ENCODE results near the gene TRPM8. TPM values are rescaled to one million over a fixed set of nuclear protein-coding genes. Genes with fewer than 3 reads are reported as not detected.

TRPM8 gene
- total RNA-seq, 1 donor from 2014 or later: not detected

- H3K27ac Mint-ChIP-seq (ENCODE audit: unreplicated experiment): no peak overlapping the region
- no peak for TF ChIP-seq CTCF (IDR thresholded peaks at IDR 0.05)
- no peak overlapping the region for H3K4me3 Mint-ChIP-seq (ENCODE audit: unreplicated experiment)
- no peaks in the 10 kb centered on the region for H3K36me3 Mint-ChIP-seq (ENCODE audit: unreplicated experiment)
- no peaks in the 10 kb centered on the region for H3K27me3 Mint-ChIP-seq (ENCODE audit: unreplicated experiment)
- no peak for DNase-seq (ENCODE audit: extremely low spot score, unreplicated experiment)
- H3K4me1 Mint-ChIP-seq (ENCODE audit: unreplicated experiment): peaks cover 40% of the 10 kb centered on the region
- H3K9me3 Mint-ChIP-seq (ENCODE audit: unreplicated experiment): no peaks in the 10 kb centered on the region
These were observed 60.2 kb downstream of the TRPM8 start for GRCh38 chr2:233977296-233977837.

- no peak for DNase-seq (ENCODE audit: extremely low spot score, unreplicated experiment)
- Mint-ChIP-seq H3K4me1 (ENCODE audit: unreplicated experiment) (peaks cover 33% of the 10 kb centered on the region), H3K27ac (ENCODE audit: unreplicated experiment) (no peak overlapping the region), H3K27me3 (ENCODE audit: unreplicated experiment) (no peaks in the 10 kb centered on the region), H3K36me3 (ENCODE audit: unreplicated experiment) (no peaks in the 10 kb centered on the region), H3K9me3 (ENCODE audit: unreplicated experiment) (no peaks in the 10 kb centered on the region), H3K4me3 (ENCODE audit: unreplicated experiment) (no peak overlapping the region)
- TF ChIP-seq CTCF (IDR thresholded peaks at IDR 0.05): no peak
These were observed 62.6 kb downstream of the TRPM8 start for GRCh38 chr2:233979748-233980147.

- Mint-ChIP-seq H3K4me1 (ENCODE audit: unreplicated experiment) (peaks cover 25% of the 10 kb centered on the region), H3K9me3 (ENCODE audit: unreplicated experiment) (no peaks in the 10 kb centered on the region), H3K4me3 (ENCODE audit: unreplicated experiment) (no peak overlapping the region), H3K27ac (ENCODE audit: unreplicated experiment) (no peak overlapping the region), H3K27me3 (ENCODE audit: unreplicated experiment) (no peaks in the 10 kb centered on the region), H3K36me3 (ENCODE audit: unreplicated experiment) (no peaks in the 10 kb centered on the region)
- no peak for TF ChIP-seq CTCF (IDR thresholded peaks at IDR 0.05)
- no peak for DNase-seq (ENCODE audit: extremely low spot score, unreplicated experiment)
These were observed 63.9 kb downstream of the TRPM8 start for GRCh38 chr2:233980955-233981561.

GRCh38 chr2:233981574-233982420 is 64.6 kb downstream of the TRPM8 start:
- Mint-ChIP-seq H3K4me3 (ENCODE audit: unreplicated experiment) (no peak overlapping the region), H3K27ac (ENCODE audit: unreplicated experiment) (no peak overlapping the region)

More at GRCh38 chr2:233981574-233982420, 64.6 kb downstream of the TRPM8 start:
- H3K36me3 Mint-ChIP-seq (ENCODE audit: unreplicated experiment): no peaks in the 10 kb centered on the region
- no peaks in the 10 kb centered on the region for H3K9me3 Mint-ChIP-seq (ENCODE audit: unreplicated experiment)
- H3K27me3 Mint-ChIP-seq (ENCODE audit: unreplicated experiment): no peaks in the 10 kb centered on the region
- DNase-seq (ENCODE audit: extremely low spot score, unreplicated experiment): no peak
- peaks cover 21% of the 10 kb centered on the region for H3K4me1 Mint-ChIP-seq (ENCODE audit: unreplicated experiment)
- TF ChIP-seq CTCF (IDR thresholded peaks at IDR 0.05): no peak

Measured in osteocyte (in vitro differentiated cells).